UCSD-AML1 (cell line): ENCODE results near the gene RNF207.
"Not testable (repeated sequence)": the region's sequence is repeated elsewhere in the genome, so short reads cannot be mapped to it uniquely, and the experiment has no call there.

Source experiments
- DNase-seq: peaks from one replicate; lab custom pipeline; 2025; ENCODE audit not compliant: unreplicated experiment; lab: John Stamatoyannopoulos, UW

The RNF207 gene

DNA sequence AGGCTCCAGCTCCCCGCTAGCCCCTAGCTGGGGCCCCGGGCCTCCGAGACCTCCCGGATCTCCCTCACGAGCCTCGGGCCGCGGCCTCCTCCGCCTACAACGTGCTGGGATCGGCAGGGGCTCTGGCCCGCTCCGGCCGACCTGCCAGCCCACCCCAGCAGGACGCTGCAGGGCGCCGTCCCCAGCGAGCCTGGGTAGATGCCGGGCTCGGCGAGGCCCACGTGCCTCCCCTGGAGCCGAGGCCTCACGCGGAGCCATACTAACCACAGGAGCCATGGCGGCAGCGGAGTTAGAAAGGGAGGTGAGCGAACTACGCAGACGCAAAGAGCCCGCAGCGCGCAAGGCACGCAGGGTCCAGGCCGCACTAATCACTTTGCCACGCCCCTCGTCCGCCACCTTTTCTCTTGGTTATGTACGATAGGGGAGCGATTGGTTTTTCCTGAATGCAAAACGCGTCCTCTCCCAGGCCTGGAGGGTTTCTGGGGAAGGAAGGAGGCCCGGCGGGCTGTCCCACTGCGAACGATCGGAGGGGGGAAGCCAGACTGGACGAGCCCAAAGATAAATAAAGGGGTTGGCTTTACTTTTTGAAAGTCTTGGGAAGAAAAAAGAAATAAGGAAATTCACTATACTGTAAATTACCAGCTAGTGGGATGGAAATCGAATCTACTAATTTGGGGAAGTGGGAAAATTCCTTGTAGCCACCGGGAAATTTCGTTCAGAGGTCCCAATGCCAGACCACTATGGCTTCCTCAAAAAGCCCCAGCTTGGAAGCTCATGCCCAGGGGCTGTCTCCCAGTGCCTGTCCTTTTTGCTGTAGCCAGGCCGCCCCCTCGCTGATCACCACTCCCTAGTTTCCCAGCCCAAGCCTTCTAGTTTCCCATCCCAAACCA, 6.4 kb upstream of the RNF207 start, which contains the start of gene RPL22:
TSS of gene RPL22 (minus strand) at position 298 of the 890 bp plus-strand sequence. CDS start at position 276, 22 bp downstream.
- peak; percentile 98 for DNase-seq

- DNase-seq = peak; percentile 47
Measured at GRCh38 chr1:6200188-6200809, 5.6 kb upstream of the RNF207 start.

- DNase-seq = no peak
Measured at GRCh38 chr1:6202256-6202655, 3.7 kb upstream of the RNF207 start.

- DNase-seq = no peak
Measured at GRCh38 chr1:6206520-6206855, 569 bp downstream of the RNF207 start.

DNA sequence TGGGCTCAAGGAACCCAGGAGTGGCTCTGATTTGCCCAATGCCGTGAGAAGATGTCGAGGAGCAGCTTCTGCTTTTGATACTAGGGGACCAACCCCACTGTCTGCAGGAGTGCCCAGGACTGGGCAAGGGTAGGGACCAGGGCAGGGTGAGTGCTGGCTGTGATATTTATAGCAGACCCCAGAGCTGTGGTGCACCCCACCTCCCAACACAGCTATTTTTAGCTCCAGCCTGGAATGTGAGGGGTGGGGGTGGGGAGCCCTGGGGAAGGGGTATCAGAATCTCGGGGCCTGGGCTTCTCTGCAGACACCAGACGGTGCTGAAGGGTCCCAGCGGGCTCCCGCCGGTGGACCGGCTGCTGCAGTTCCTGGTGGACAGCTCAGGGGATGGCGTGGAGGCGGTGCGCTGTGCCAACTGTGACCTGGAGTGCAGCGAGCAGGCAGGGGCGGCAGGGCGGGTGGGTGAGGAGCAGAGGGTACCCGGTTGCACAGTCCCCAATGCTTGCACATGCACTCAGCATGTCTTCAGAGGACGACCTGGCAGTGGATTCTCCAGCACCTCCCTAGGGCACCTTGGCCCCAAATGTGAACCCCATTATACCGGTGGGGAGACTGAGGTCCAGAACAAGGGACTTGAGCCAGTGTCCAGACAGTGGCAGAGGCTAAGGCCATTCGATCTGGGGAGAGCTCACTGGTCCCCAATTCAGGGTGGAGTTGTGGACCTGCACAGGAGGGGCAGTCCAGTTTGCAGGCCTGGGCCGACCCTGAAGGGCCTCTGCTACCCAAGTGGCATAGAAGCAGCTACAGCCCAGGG, 1.4 kb downstream of the RNF207 start:
- DNase-seq = no peak

DNA sequence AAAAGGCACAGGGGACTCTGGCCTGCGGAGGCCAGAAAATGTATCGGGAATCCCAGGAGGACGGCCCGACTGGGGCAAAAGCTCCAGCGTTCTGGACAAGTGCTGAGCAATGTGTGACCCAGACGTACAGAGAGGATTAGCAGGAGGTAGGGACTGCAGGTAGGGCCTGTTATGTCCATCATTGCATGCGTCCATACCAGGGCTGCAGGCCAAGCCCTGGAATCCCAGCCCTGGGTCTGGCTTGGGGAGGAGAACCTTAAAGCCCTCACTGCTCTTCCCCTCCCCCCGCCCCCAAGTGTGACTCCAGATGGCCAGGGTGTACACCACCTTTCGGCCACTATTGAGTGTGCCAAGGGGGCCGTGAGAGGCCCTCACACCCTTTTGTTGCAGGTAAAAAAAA, 2.0 kb downstream of the RNF207 start:
- no peak for DNase-seq

DNA sequence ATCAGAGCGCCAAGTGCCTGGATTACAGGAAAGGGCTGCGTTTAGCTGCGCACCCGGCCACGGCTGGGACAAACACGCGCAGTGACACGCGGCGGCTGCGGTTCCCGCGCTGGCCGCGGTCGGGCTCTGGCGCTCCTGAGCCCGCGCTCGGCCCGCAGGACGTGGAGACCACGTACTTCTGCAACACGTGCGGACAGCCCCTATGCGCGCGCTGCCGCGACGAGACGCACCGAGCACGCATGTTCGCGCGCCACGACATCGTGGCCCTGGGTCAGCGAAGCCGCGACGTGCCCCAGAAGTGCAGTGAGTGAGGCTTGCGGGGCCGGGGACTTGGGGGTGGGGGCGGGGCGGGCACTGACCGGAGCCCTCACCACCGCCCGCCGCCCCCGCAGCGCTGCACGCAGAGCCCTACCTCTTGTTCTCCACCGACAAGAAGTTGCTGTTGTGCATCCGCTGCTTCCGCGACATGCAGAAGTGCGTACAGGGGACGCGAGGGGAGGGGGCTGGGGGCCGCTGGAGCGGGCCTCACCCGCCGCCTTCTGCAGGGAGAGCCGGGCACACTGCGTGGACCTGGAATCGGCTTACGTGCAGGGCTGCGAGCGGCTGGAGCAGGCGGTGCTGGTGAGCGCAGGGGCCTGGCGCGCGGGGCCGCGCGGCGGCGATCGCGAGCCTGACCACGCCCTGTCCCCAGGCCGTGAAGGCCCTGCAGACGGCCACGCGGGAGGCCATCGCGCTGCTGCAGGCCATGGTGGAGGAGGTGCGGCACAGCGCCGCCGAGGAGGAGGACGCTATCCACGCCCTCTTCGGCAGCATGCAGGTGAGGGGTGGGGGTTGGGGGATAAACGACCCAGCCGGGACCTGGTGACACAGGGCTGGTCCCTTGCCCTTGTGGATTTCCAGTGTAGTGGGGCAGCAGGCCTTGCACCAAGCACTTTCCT, 3.1 kb downstream of the RNF207 start:
- peak; percentile 70 for DNase-seq

DNA sequence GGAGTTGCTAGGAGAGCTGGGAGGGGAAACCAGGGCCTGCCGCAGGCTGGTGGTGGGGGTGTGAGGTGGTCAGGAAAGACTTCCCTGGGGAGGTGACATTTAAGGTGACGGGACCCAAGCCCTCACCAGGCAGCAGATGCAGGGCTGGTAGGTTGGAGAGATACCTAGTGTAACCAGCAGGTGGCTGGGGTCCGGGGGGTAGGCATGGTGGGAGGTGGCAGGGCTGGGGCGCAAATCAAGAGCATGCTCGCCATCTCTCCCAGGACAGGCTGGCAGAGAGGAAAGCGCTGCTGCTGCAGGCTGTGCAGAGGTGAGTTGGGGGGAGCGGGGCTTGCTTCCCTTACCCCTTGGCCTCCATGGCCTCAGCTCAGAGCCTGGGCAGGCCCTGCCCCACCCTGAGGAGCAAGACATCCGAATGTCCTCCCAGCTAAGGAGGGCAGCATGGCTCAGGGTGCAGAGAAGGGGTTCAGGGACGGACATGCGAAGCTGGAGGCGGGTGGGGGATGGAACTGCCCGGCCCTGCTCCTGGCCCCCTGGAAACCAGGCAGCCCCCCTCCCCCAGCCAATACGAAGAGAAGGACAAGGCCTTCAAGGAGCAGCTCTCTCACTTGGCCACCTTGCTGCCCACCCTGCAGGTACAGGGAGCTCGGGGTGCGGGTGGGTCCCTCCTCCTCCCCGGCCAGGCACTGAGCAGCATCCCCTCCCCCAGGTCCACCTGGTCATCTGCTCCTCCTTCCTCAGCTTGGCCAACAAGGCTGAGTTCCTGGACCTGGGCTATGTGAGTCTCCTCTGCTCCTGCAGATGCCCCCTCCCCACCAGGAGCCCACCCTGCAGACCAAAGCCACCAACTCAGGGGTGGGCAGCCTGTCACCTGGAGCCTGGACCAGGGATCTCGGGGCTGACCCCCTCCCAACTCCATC, 4.0 kb downstream of the RNF207 start:
- peak; percentile 50 for DNase-seq

DNA sequence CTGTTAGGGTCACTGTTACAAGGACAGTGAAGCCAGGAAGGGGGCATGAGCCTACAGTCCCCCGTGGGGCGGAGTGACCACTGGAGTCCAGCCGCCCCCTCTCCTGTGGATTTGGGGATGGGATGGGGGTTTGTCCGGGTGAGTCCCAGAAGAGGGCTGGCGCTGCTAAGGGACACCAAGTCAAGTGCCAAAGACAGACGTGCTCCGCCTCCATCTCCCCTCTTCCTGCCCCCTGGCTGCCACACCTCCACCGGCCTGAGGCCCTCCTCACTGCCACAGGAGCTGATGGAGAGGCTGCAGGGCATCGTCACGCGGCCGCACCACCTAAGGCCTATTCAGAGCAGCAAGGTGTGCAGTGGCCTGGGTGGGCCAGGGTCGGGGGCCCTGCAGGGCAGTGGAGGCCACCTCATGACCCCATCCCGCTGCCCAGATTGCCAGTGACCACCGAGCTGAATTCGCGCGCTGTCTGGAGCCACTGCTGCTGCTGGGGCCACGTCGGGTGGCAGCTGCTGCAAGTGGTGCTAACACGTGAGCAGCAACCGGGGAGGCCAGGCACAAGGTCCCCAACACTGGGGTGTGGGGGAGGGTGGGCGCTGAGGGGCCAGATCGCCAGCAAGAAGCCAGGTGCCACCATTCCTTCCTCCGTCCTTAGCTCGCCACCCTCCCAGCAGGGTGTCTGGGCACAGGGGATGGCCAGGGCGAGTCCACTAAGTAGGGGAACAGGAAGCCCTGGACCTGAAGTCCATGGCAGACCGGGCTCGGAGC, 4.9 kb downstream of the RNF207 start:
- no peak for DNase-seq

DNA sequence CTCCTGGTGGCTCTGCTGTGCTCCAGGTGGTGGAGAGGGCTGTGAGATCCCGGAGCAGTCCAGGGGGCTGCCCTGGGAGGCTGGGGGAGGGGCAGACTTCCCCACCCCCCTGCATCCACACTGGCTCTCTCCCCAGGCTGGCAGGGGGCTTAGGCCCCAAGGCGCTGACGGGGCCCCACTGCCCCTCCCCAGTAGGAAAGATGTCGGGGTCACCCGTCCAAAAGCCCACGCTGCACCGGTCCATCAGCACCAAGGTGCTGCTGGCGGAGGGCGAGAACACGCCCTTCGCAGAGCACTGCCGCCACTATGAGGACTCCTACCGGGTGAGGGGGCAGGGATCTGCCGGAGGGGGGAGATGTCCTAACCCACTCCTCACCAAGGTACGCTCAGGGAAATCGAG, 5.8 kb downstream of the RNF207 start:
- DNase-seq = no peak

DNA sequence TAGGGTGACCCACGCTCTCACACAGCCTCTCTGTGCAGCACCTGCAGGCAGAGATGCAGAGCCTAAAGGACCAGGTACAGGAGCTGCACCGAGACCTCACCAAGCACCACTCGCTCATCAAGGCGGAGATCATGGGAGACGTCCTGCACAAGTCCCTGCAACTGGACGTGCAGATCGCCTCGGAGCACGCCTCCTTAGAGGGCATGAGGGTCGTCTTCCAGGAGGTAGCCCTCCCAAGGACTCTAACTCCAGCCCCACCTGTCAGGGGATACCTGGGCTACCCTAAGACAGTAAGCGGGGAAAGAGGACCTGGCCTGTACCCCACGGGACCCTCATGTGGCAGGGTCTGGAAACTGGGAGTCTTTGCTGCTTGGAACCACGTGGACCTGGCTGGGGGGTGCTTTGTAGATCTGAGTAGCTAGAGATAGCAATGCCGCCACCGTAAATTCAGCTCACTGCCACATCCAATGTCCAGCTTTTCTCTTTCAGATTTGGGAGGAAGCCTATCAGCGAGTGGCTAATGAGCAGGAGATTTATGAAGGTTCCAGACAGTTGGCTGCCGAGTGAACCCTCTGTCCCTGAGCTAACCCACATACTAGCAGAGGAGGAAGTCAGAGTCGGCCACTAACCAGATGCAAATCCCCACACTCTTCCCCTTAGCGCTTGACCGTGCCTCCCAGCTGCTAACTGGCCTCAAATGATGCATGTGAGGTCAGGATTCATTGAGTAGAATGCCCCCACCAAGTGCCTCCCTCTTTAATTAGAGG, 6.5 kb downstream of the RNF207 start:
- DNase-seq = no peak

DNA sequence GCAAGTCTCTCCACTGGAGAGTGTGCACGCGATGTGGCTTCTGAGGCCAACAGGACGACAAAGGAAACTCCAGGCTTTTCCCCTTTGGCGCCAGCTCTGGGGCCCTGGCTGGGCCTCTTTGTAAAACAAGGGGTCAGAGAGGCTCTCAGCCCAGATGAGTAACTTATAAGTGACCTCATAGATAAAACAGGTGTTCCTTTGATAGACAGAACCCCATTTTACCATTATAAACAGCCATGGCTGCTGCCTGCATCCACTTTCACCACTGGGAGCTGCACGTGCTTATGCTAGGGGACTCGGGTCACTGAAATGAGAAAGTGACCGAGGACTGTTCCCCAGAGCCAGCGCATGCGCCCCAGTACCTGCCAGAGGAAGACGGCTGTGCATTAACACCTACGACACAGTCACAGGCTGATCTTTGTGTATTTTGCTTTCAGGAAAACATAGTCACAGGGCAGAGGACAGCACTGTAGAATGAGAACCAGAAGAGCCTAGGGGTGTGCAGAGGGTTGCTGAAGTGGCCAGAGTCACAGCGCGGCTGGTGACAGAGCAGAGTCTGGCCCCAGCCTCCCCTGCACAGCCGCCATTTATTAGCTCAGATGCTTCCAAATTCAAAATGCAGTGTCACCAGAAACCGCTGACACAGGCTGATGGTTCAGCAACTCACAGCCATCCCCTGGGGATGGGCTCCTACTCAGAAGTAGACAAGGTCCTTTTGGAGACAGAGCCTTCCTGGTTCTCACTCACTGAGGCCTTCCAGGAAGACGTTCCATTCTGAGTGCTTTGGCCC, 12.7 kb downstream of the RNF207 start:
- no peak for DNase-seq

- DNase-seq = not testable (repeated sequence)
Measured at GRCh38 chr1:6219641-6220040, 13.7 kb downstream of the RNF207 start.

DNA sequence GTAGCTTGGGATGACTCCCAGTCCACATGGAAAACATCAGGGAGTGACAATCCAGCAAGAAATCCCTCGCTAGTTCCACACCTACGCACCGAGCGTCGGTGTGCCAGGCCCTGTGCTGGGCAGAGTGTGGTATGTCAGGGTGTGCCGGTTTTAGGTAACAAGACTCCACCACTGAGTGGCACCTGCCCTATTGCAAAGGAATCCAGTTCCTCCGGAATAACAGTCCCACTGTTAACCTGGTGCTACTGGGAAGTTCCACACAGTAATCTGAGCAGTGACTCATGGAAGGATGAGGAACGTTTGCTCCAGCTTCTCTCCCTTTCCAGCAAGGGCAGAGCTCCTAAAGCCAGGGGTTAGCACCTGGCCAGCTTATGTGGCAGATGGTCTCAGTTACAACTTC, 14.3 kb downstream of the RNF207 start:
- no peak for DNase-seq

DNA sequence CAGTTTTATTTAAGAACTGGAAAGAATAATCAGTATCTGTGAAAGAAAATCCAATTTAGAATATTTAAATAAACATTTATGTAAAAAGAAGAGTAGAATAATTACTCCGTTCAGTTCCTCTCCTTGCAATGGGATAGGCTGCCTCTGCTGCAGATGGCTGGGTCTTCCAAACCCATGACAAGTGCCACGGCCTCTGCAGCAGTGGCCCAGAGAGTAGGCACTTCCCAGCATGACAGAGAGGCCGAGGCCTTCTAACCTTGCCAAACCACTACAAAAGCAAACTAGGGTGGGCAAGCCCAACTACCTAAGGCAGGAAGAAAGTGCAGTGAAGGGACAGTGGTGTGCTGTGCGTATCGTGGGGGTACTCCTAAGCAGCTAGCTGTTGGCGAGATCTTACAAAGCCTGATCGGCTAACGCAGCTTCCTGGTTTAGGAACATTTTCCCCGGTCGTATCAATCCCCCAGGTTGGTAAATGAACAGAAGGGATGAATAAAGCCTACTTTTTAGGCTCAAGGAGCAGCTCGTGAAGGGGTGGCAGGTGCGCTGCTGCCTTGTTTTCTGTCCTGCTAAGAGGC, 15.4 kb downstream of the RNF207 start:
- DNase-seq = no peak

- DNase-seq = no peak
Measured at GRCh38 chr1:6222636-6223035, 16.7 kb downstream of the RNF207 start.

DNA sequence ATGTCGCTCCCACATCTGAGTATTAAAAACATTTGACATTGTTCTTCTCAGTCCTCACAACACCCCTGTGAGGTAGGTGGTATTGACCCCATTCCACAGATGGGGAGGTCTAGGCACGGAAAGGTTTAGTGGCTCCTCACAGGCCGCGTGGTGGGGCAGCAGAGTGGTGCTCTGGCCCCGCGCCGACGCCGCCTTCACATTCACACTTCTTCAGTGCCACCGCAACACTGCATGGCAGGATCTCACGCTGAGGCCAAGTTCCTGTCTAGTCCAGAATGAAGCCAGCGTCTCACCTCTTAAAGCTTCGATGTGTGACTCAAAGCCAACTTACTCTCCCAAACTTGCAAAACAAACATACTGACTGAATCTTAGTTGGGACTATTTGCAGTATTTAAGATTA, 17.7 kb downstream of the RNF207 start:
- no peak for DNase-seq
